COR-L47 (cell line): ENCODE results near the gene IGF1R.
A peak's percentile ranks its signal among the peaks of the same experiment; 100 is the strongest.

Experiments
- DNase-seq: peaks from one replicate; lab custom pipeline; 2025; lab: John Stamatoyannopoulos, UW

IGF1R gene

GRCh38 chr15:98884894-98885293 lies 236.6 kb downstream of the IGF1R start:
- peak; percentile 32 for DNase-seq

- no peak for DNase-seq
Observed at GRCh38 chr15:98887976-98888375, 239.6 kb downstream of the IGF1R start.

GRCh38 chr15:98888820-98889479 lies 240.6 kb downstream of the IGF1R start:
- no peak for DNase-seq

- no peak for DNase-seq
Observed at GRCh38 chr15:98889930-98890695, 241.8 kb downstream of the IGF1R start.

DNA sequence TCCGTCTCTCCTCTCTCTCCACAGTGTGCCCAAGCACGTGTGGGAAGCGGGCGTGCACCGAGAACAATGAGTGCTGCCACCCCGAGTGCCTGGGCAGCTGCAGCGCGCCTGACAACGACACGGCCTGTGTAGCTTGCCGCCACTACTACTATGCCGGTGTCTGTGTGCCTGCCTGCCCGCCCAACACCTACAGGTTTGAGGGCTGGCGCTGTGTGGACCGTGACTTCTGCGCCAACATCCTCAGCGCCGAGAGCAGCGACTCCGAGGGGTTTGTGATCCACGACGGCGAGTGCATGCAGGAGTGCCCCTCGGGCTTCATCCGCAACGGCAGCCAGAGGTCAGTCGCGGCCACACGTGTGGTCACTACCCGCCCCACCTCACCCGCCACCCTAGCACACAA lies 243.0 kb downstream of the IGF1R start:
- DNase-seq: no peak

- no peak for DNase-seq
Observed at GRCh38 chr15:98893401-98893800, 245.1 kb downstream of the IGF1R start.

- DNase-seq: no peak
Observed at GRCh38 chr15:98894312-98894711, 246.0 kb downstream of the IGF1R start.

DNA sequence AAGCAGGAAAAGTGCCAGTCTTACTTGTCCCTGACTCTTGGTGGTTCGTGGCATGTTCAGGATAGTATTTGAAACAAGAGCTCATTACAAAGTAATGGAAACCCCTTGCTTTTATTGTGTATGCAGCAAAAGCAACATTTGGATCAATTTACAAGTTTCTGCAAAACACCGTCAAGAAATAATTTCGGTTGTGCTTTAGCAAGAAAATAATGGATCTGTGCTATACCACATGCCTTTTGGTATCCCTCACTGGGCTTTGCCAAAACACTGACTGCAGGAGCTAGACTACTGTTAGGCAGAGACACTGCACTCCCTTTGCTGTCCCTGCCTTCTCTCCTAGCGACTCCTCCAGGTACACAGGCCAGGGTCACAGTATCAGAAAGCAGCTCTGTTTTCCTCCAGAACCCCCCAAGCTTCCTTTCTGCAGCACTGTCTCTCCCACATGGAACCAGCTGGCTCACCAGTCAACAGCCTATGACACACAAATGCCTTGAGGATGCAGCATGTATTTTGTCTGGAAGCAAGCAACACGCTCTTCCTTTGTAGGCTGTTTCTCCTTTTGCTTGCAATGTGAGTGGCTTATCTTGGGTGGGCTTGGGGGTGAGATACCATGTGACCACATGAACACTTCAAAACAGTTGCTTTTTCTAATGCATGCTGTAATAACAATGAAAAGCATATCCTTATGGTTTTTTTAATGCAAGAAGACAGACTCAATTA lies 247.8 kb downstream of the IGF1R start:
- DNase-seq: no peak

GRCh38 chr15:98896802-98897732 lies 248.7 kb downstream of the IGF1R start:
- DNase-seq: no peak

DNA sequence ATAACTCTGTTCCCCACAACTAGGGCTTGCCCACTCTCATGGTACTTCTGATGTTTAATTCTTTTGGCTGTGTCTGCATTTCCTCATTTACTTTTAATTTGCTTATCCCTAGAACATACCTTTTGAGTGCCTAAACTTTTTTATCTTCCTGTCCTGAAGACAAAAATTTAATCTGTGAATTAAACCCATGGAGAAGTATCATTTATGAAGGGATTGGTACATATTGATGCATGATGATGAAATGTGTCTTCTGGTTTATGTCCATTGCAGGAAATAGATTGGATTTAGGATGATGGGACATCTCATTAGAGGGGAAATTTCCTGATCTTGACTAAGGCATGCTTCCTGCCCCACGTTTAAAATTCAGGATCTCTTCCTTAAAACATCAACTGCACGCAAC lies 249.8 kb downstream of the IGF1R start:
- DNase-seq: no peak

GRCh38 chr15:98899272-98900021 lies 251.1 kb downstream of the IGF1R start:
- no peak for DNase-seq

GRCh38 chr15:98900356-98900755 lies 252.0 kb downstream of the IGF1R start:
- no peak for DNase-seq

DNA sequence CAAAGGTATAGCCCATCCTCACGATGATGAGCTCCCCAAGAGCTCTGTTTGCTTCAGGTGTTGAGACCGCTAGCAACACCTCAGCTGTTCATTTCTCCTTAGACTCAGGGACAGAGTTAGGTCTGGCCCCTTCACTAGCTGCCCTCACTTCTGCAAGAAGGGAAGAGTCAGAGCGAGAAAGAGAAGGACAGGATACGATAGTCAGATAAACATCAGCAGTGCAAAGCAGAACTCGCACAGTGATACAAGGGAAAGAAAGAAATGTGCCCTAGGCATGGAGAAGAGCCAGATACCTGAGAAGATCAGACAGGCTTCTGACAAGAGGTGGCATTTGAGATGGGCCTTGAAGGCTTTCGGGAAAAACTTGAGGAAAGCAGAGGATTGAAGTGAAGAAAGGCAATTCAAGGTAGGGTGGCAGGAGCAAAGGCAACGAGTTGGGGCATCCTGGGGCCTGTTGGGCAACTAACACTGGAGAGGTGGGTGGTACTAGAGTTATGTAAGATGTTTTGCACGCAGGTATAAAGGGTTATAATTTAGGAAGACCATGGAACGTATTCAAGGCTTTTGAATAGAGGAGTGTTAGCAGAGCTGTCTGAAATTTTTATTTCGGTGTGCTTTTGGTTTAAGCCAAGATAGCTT lies 253.2 kb downstream of the IGF1R start:
- DNase-seq: no peak

DNA sequence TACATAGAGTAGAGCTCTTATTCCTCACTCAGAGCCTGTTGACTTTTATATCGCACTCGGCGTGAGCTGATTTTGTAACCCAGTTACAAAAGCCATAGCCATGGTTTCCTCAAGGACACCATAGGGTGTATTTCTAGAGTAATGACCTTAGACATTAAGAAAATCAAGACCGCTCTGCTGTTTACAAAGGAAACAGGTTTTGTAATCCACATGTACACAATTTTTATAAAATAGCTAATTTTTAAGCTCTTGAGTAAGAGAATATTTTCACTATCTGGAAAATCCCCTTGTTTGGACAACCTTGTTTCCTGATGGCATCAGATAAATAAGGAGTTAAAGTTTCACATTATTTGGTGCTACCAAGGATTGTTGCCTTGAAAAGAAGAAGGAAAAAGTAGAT lies 254.6 kb downstream of the IGF1R start:
- no peak for DNase-seq

- no peak for DNase-seq
Observed at GRCh38 chr15:98903377-98904018, 255.2 kb downstream of the IGF1R start.

- DNase-seq: peak; percentile 32
Observed at GRCh38 chr15:98904544-98904943, 256.2 kb downstream of the IGF1R start.

DNA sequence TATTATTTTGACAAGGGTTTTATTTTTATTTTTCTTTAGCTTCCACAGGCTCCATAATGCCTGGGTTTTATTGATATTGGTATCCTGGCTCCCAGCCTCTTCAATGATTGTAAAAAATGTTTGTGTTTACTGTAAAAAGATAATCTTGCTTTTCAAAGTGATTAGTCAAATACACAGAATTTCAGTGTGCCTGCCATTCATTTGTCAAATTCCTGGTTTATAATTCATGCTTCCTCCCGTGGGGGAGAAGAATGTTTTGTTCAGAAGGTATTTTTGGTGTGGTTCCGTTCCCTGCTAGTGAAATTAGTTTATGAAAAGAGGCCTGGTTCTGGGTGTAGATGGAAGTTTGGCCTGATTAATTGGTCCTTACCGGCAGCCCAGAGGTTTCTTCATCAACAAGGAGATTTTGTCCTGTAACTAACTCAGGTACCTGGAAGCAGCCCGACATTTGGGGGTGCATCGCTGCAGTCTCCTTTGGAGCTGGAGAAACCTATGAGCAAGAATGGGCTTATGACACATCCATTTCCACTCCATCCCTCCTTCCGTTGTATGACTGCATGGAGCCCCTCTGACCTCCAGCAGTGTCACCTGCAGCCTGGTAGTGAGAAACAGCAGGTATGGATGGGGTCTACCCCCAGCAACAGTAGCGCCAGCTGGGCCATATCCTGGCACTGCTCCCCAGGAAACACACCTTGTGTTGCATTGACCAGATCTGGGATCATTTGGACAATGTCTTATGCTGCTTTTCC lies 257.8 kb downstream of the IGF1R start:
- DNase-seq: no peak

DNA sequence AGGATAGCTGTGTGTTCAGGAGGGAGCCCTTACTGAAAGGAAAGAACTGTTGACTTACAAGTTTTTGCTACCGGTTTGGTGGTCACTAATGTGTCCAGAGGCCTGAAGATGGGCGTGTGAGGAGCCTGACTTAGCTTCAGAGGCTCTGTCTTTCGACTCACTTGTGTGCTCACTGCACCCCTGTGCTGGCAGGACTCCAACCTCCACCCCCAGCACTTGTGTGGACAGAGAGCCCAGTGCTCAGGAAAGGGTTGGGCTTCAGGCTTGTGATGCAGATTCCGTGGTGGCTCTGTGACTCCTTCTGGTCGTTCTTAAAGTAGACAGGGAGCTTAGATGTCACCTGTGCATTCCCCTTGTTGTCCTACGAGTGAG lies 258.4 kb downstream of the IGF1R start:
- DNase-seq: no peak

GRCh38 chr15:98907927-98908471 lies 259.7 kb downstream of the IGF1R start:
- no peak for DNase-seq
